ENCODE results near the gene HNRNPL. TPM values are rescaled to one million over a fixed set of nuclear protein-coding genes. Genes with fewer than 3 reads are reported as not detected.
"Not testable (repeated sequence)": the region's sequence is repeated elsewhere in the genome, so short reads cannot be mapped to it uniquely, and the experiment has no call there.

Gene HNRNPL
- total and polyA plus RNA-seq, 2 donors from 2014 or later, result 168 to 278 TPM

GRCh38 chr19:38875656-38876395, 26.0 kb upstream of the HNRNPL start:
- Histone ChIP-seq H3K36me3 (ENCODE audit: control insufficient read depth in 2 of 3, insufficient read depth in 3 of 3, low read length in 3 of 3) (no peaks in the 10 kb centered on the region), H3K9me3 (ENCODE audit: control insufficient read depth in 2 of 3, insufficient read depth in 1 of 3, low read length in 3 of 3) (no peaks in the 10 kb centered on the region), H3K27ac (ENCODE audit: low read depth in 2 of 2, low read length in 2 of 2) (no peak overlapping the region), H3K9ac (ENCODE audit: low read length in 3 of 3) (no peak overlapping the region), H3K4me3 (ENCODE audit: low read length in 3 of 3) (no peak overlapping the region), H3K4me1 (ENCODE audit: control insufficient read depth in 2 of 3, insufficient read depth in 2 of 3, low read depth in 1 of 3, low read length in 3 of 3) (peaks cover 0 to 4% (median 0%) of the 10 kb centered on the region in 3 donors), H3K27me3 (ENCODE audit: control insufficient read depth, insufficient read depth, low read length) (no peaks in the 10 kb centered on the region)
- intact Hi-C loops (cut with DNase I), result no loop called here
- TF ChIP-seq CTCF (IDR thresholded peaks at IDR 0.05; ENCODE audit: borderline replicate concordance, extremely low read depth, insufficient read depth), result no peak
- peak in 3 of 5 donors; percentile 46 to 65 (median 62) for DNase-seq
- no peak for FAIRE-seq

- H3K9ac ChIP-seq (ENCODE audit: low read length in 3 of 3); H3K36me3 ChIP-seq (ENCODE audit: control insufficient read depth in 2 of 3, insufficient read depth in 3 of 3, low read length in 3 of 3); DNase-seq; FAIRE-seq; intact Hi-C loops (cut with DNase I); H3K27me3 ChIP-seq (ENCODE audit: control insufficient read depth, insufficient read depth, low read length); H3K9me3 ChIP-seq (ENCODE audit: control insufficient read depth in 2 of 3, insufficient read depth in 1 of 3, low read length in 3 of 3); H3K27ac ChIP-seq (ENCODE audit: low read depth in 2 of 2, low read length in 2 of 2); H3K4me3 ChIP-seq (ENCODE audit: low read length in 3 of 3): not testable (repeated sequence)
- H3K4me1 ChIP-seq (ENCODE audit: control insufficient read depth in 2 of 3, insufficient read depth in 2 of 3, low read depth in 1 of 3, low read length in 3 of 3), result peaks cover 0 to 18% (median 5%) of the 10 kb centered on the region in 3 donors
These were observed 23.6 kb upstream of the HNRNPL start for GRCh38 chr19:38873400-38873799.

GRCh38 chr19:38870612-38871011, 20.8 kb upstream of the HNRNPL start:
- Histone ChIP-seq H3K27ac (ENCODE audit: low read depth in 2 of 2, low read length in 2 of 2) (no peak overlapping the region), H3K9ac (ENCODE audit: low read length in 3 of 3) (no peak overlapping the region), H3K36me3 (ENCODE audit: control insufficient read depth in 2 of 3, insufficient read depth in 3 of 3, low read length in 3 of 3) (no peaks in the 10 kb centered on the region), H3K4me3 (ENCODE audit: low read length in 3 of 3) (no peak overlapping the region), H3K9me3 (ENCODE audit: control insufficient read depth in 2 of 3, insufficient read depth in 1 of 3, low read length in 3 of 3) (no peaks in the 10 kb centered on the region), H3K27me3 (ENCODE audit: control insufficient read depth, insufficient read depth, low read length) (no peaks in the 10 kb centered on the region), H3K4me1 (ENCODE audit: control insufficient read depth in 2 of 3, insufficient read depth in 2 of 3, low read depth in 1 of 3, low read length in 3 of 3) (peaks cover 0 to 14% (median 5%) of the 10 kb centered on the region in 3 donors)
- intact Hi-C loops (cut with DNase I), result no loop called here
- no peak for DNase-seq
- no peak for TF ChIP-seq CTCF (IDR thresholded peaks at IDR 0.05; ENCODE audit: borderline replicate concordance, extremely low read depth, insufficient read depth)
- FAIRE-seq, result no peak

GRCh38 chr19:38869836-38870607, 20.2 kb upstream of the HNRNPL start:
- peaks cover 0 to 14% (median 5%) of the 10 kb centered on the region in 3 donors for H3K4me1 ChIP-seq (ENCODE audit: control insufficient read depth in 2 of 3, insufficient read depth in 2 of 3, low read depth in 1 of 3, low read length in 3 of 3)
- H3K9ac ChIP-seq (ENCODE audit: low read length in 3 of 3), result peak overlapping the region in 2 of 3 donors; percentile 42 to 58
- H3K27me3 ChIP-seq (ENCODE audit: control insufficient read depth, insufficient read depth, low read length), result no peaks in the 10 kb centered on the region
- DNase-seq (peak; percentile 79 to 94 (median 87)), FAIRE-seq (no peak)
- peak; percentile 91 for TF ChIP-seq CTCF (IDR thresholded peaks at IDR 0.05; ENCODE audit: borderline replicate concordance, extremely low read depth, insufficient read depth)
- intact Hi-C loops (cut with DNase I), result no loop called here
- H3K9me3 ChIP-seq (ENCODE audit: control insufficient read depth in 2 of 3, insufficient read depth in 1 of 3, low read length in 3 of 3), result no peaks in the 10 kb centered on the region
- no peaks in the 10 kb centered on the region for H3K36me3 ChIP-seq (ENCODE audit: control insufficient read depth in 2 of 3, insufficient read depth in 3 of 3, low read length in 3 of 3)
- H3K4me3 ChIP-seq (ENCODE audit: low read length in 3 of 3), result peak overlapping the region; percentile 34 to 77 (median 71)
- H3K27ac ChIP-seq (ENCODE audit: low read depth in 2 of 2, low read length in 2 of 2), result peak overlapping the region in 1 of 2 donors; percentile 33

Measured in kidney (tissue), 14 donors.